SW 1271 (cell line): ENCODE data around the gene CTCFL.
"Not testable (repeated sequence)": the region's sequence is repeated elsewhere in the genome, so short reads cannot be mapped to it uniquely, and the experiment has no call there.

Experiments
- DNase-seq, 2 experiments: peaks; one replicate each; lab custom pipeline; 2025; lab: John Stamatoyannopoulos, UW

CTCFL gene

DNA sequence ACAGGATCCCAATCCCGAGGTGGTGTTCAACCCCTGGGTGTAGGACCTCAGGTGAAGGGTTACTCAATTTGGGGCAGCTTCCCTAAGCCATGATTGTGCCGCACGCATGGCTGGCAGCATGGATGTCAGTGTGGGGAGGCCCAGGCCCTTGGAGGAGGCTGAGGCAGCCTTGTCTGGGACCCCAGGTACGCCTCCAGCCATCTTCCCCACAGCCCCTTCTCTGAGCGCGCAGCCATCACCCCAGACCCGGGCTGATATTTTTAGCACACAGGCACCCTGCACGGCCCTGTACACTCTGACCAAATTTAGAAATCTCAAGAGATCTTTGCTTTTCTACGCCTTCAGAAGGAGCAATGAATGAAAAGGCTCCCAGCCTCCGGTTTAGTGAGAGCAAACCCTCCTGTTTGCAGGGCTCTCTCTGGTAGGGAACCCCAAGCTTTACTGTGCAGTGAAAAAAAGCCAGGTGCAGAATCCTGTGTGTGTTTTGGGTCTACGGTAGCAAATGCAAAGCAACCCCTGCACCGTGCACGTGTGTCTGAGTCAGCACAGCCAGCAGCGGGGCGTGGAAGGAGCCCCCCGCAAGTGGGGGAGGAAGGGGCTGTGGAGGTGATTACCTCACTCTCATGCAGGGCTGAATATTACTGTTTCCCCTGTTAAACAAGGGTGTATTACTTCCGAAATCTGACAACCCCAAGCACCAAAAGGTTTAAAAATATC lies 44.3 kb downstream of the CTCFL start:
- DNase-seq: no peak

DNA sequence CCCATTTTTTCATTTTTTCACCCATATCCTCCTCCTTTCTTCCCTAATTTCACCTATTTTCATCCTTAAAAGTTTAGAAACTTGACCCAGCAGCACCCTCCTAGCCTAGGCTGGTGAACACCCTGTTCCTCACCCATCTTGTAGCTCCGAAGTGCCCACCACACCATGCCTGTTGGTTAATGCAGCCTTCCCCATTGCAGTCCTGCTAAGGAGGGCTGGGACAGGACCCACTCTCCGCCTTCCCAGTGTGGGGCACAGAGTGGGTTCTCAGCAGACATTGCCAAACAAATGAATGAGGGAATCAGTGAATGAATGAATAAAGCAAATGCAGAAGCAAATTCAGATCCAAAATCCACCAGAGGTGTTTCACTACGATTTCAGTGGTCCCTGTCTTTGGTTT lies 45.7 kb downstream of the CTCFL start:
- no peak for DNase-seq

GRCh38 chr20:57478176-57478575 lies 46.8 kb downstream of the CTCFL start:
- DNase-seq: no peak

GRCh38 chr20:57476641-57477461 lies 48.1 kb downstream of the CTCFL start:
- no peak for DNase-seq

DNA sequence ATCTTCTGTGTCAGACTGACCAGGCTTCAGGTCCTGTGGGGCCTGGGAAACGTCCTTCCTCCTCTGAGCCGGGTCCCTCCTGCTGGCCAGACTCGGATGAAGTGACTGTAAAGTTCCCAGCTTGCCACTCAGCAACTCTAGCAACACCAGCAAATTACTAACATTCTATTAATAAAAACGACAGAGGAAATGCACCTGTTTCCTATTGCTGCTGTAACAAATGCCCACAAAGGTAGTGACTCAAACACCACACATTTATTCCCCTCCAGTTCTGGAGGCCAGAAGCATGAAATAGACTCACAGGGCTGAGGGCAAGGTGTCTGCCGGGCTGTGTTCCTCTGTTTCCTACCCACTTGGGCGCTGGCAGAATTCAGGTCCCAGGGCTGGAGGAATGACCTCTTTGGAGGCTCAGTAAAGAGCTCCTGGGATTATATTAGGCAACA lies 48.8 kb downstream of the CTCFL start:
- DNase-seq: no peak

GRCh38 chr20:57475388-57476083 lies 49.4 kb downstream of the CTCFL start:
- DNase-seq: no peak

- DNase-seq: no peak
Measured at GRCh38 chr20:57474816-57475215, 50.1 kb downstream of the CTCFL start.

DNA sequence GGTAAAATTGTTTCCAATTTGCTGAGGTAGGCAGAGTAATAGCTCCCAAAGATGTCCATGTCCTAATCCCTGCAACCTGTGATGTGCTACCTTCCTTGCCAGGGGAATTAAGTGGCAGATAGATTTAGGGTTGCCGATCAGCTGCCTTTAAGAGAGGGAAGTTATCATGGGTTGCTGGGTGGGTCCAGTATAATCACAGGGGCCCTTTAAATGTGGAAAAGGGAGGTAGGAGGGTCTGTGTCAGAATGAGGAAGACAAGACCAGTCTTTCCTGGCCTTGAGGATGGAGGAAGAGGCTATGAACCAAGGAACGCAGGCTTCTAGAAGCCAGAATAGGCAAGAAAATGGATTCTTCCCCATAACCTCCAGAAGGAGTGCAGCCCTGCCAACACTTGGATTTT lies 50.7 kb downstream of the CTCFL start:
- no peak for DNase-seq

- no peak for DNase-seq
Measured at GRCh38 chr20:57473246-57474048, 51.5 kb downstream of the CTCFL start.

GRCh38 chr20:57472474-57472873 lies 52.5 kb downstream of the CTCFL start:
- DNase-seq: not testable (repeated sequence)

GRCh38 chr20:57471496-57472372 lies 53.2 kb downstream of the CTCFL start:
- no peak for DNase-seq

GRCh38 chr20:57470666-57471495 lies 54.1 kb downstream of the CTCFL start:
- DNase-seq: no peak

GRCh38 chr20:57470212-57470522 lies 54.8 kb downstream of the CTCFL start:
- DNase-seq: no peak

DNA sequence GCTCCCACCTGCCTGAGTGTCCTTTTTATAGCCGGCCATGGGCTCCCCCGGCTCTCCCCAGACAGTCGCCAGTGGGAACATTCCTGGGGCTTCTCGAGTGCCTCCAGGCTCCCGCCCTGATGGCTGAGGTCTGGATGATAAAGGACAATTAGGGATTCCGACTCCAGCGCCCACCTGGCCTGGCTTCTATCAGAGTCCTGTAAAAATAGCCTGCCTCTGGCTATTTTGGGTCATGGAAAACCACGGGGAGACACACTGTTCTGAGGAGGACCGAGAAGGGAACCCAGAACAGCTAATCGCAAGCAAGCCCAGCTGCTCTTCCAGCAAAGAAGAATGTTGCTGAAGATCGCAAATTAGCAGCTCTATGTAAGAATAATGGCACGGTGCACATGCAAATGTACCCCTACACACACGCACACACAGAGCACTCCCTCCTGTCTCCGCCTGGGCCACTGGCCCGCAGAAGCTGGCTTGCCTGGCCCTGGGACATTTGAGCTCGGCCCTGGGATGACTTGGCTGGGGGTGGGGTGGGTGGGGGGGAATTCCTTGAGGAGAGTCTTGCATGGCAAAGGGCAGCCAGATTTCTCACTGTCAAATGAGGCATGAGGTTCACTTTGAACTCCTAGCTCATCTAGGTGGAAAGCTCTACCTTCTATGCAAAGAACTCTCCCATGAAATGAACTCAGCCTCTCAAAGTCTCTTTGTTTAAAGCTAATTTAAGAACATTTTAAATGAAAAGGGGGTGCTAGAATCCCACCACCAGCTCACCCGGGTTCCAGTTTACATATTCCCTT lies 55.3 kb downstream of the CTCFL start:
- DNase-seq: no peak

GRCh38 chr20:57468523-57469417 lies 56.2 kb downstream of the CTCFL start:
- DNase-seq: no peak

DNA sequence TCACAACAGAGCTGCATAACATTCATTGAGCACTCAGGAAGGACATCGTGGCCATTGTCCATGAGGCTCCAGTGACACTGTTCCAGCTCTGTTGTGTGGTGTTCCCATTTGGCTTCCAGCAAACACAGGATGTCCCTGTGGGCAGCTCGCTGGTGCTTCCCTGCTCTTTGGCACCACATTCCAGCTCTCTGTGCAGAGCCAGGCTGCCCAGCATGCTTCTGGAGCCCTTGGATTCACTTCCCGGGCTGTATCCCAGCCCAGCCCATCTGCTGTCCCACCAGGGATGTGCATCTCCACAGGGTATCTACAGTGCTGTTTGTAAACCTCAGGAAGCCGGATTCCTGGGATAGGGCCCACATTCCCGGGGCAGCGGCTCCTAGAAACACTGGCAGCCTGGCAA lies 57.2 kb downstream of the CTCFL start:
- DNase-seq: no peak

DNA sequence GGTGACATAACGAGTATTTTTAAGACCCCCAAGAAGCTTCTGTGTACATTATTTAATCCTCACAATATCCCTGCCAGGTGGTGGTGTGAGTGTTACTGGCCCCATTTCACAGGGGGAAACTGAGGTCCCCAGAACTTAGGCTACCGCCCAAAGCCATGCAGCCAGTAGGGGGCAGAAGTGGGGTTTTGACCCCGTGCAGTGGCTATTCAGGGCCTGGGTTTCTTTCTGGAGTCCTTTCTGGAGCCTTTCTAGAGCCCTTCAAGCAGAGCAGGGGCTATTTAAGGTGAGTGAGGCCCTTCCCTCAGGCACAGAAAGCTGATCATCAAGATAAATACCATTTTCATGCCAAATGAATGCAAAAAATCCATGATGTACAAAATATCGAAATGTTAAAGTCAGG lies 59.0 kb downstream of the CTCFL start:
- no peak for DNase-seq

GRCh38 chr20:57465486-57465885 lies 59.5 kb downstream of the CTCFL start:
- no peak for DNase-seq
